ENCODE results near the gene TMEM8B.

Gene TMEM8B

GRCh38 chr9:35810122-35810521 is 18.9 kb upstream of the TMEM8B start:
- no peak overlapping the region for H3K4me3 ChIP-seq (ENCODE audit: low read depth, low read length)
- DNase-seq (ENCODE audit: low read depth) = no peak
- no peak for TF ChIP-seq CTCF (IDR thresholded peaks at IDR 0.05; ENCODE audit: low read depth, low read length, missing control alignments)
- in situ Hi-C loops (cut with HindIII; ENCODE audit: low sequenced_read_pairs) = loop anchor here (5.0 kb wide), 1 partner anchor 63 kb away; the partner anchor contains the start of genes GBA2 and RGP1

GRCh38 chr9:35811381-35812024 is 17.5 kb upstream of the TMEM8B start:
- in situ Hi-C loops (cut with HindIII; ENCODE audit: low sequenced_read_pairs) = loop anchor here (5.0 kb wide), 1 partner anchor 64 kb away; the partner anchor contains the start of genes GBA2 and RGP1
- TF ChIP-seq CTCF (IDR thresholded peaks at IDR 0.05; ENCODE audit: low read depth, low read length, missing control alignments) = no peak
- DNase-seq (ENCODE audit: low read depth) = no peak
- H3K4me3 ChIP-seq (ENCODE audit: low read depth, low read length) = peak overlapping the region; percentile 39

DNA sequence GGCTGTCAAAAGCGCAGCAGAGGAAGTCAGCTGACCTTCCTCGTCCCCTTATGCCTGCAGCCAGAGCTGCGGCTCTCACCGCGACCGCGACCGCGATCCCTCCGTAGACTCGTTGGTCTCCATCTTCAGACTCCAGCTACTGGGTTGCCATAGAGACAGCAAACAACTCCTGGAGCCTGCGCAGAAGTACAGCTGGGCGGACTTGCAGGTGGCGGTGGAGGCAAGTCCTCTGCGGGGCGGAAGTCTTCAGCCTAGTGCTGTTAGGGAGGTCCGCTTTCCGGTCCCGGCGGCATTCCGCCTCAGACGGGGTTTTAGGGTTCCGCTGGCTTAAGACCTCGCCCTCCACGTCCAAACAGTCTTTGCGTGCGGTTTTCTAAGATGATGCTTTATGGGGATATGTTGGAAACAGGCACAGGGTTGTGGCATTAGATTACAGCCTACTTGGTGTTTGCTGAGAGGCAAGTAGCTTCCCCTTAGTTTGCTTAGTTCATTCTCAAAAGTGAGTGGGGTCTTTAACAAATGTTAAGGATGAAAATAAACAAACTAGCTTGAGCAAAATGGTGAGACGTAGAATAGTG is 16.9 kb upstream of the TMEM8B start, which contains the start of gene SPAG8:
Gene SPAG8, minus strand, starts transcription at position 238 of the 578 bp plus-strand sequence. Its CDS starts 115 bp downstream, at position 123.
- no peak for TF ChIP-seq CTCF (IDR thresholded peaks at IDR 0.05; ENCODE audit: low read depth, low read length, missing control alignments)
- in situ Hi-C loops (cut with HindIII; ENCODE audit: low sequenced_read_pairs) = loop anchor here (5.0 kb wide), 1 partner anchor 65 kb away; the partner anchor contains the start of genes GBA2 and RGP1
- peak within 1 kb of the TSS; percentile 39 for H3K4me3 ChIP-seq (ENCODE audit: low read depth, low read length)
- DNase-seq (ENCODE audit: low read depth) = peak; percentile 88

GRCh38 chr9:35813434-35814105 is 15.5 kb upstream of the TMEM8B start:
- peak; percentile 30 for TF ChIP-seq CTCF (IDR thresholded peaks at IDR 0.05; ENCODE audit: low read depth, low read length, missing control alignments)
- no peak overlapping the region for H3K4me3 ChIP-seq (ENCODE audit: low read depth, low read length)
- in situ Hi-C loops (cut with HindIII; ENCODE audit: low sequenced_read_pairs) = loop anchor here (5.0 kb wide), 1 partner anchor 66 kb away; the partner anchor contains the start of genes GBA2 and RGP1
- DNase-seq (ENCODE audit: low read depth) = no peak

DNA sequence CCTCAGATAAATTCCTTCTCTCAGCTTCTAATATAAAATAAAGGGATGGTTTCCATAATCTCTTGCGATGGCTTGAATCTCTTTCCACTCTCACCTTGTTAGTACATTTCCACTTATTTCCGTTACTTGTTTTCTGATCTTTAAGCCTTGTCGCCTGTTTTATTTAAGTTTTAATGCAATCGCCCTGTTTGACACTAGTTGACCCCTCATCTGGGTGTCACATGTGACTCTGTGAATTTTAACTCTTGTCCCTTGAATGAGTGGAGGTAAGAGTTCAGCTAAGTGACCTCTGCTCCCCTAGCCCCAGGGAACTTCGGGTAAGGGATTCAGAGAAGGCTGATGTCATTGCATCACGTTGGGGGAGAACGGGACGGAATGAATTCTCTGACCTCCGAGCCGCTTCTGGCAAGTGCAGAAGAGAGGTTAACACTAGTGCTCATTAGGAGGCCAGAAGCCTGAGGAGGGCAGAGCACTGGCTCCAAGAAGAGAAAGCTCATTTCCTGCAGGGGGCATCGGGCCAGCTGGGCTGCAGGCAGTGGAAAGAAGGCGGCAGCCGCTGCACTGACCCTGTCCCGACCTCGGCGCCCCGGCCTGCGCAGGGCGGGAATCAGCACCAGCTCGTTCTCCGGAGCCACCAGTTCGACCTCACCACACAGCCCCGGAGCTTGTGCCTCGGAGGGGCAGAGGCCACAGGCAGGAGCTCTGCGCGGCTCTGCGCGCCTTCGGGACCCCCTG is 14.8 kb upstream of the TMEM8B start:
- peak overlapping the region; percentile 80 for H3K4me3 ChIP-seq (ENCODE audit: low read depth, low read length)
- in situ Hi-C loops (cut with HindIII; ENCODE audit: low sequenced_read_pairs) = loop anchor here (5.0 kb wide), 1 partner anchor 67 kb away; the partner anchor contains the start of genes GBA2 and RGP1
- TF ChIP-seq CTCF (IDR thresholded peaks at IDR 0.05; ENCODE audit: low read depth, low read length, missing control alignments) = peak; percentile 12
- no peak for DNase-seq (ENCODE audit: low read depth)

Measured in astrocyte of the cerebellum (primary cell).